Stomach (tissue), 9 donors: ENCODE data around the gene HAUS8. TPM values are rescaled to one million over a fixed set of nuclear protein-coding genes. Genes with fewer than 3 reads are reported as not detected.
A peak's percentile ranks its signal among the peaks of the same experiment; 100 is the strongest.
"Not testable (repeated sequence)": the region's sequence is repeated elsewhere in the genome, so short reads cannot be mapped to it uniquely, and the experiment has no call there.

Experiments
- DNase-seq, 2 donors: peaks; one replicate each; pipeline versions ENCODE4 v3.0.0 to v3.0.0-alpha.2; 2013 to 2019
- H3K27ac ChIP-seq, 5 donors: fragments of 200-600 bp in 4 of 5; sonication (generic) in 4 of 5; one replicate each; pipeline ENCODE4 v1.5.1; 2013 to 2019; ENCODE audit warnings: mild to moderate bottlenecking in 1 of 5, moderate library complexity in 1 of 5
- H3K27me3 ChIP-seq, 3 donors: fragments of 200-600 bp; sonication (generic); one replicate each; pipeline ENCODE4 v1.5.1; 2017 to 2019; ENCODE audit warnings: mixed run types in 1 of 3
- H3K36me3 ChIP-seq, 4 donors: fragments of 200-600 bp; sonication (generic); 1 replicate in 3 of 4; 2 replicates in 1 of 4; pipeline ENCODE4 v1.5.1; 2016 to 2019
- H3K4me1 ChIP-seq, 4 donors: fragments of 200-600 bp; sonication (generic); one replicate each; pipeline ENCODE4 v1.5.1; 2016 to 2019
- H3K4me3 ChIP-seq, 4 donors: fragments of 200-600 bp; sonication (generic) in 3 of 4; one replicate each; pipeline ENCODE4 v1.5.1; 2016 to 2019; ENCODE audit warnings: mild to moderate bottlenecking in 1 of 4
- H3K9me3 ChIP-seq, 4 donors: fragments of 200-600 bp; sonication (generic); one replicate each; pipeline ENCODE4 v1.5.1; 2016 to 2019
- EP300 ChIP-seq: sonication (generic); formaldehyde crosslinking; IDR thresholded peaks from one replicate; pipeline ENCODE4 v1.6.1; 2017; ENCODE audit warnings: antibody characterized with exemption
- POLR2A ChIP-seq, 4 donors: fragments of 450-650 bp; IDR thresholded peaks; one replicate each; pipeline ENCODE4 v1.6.1; 2016; ENCODE audit warnings: antibody characterized with exemption in 4 of 4, control low read depth in 2 of 4, mild to moderate bottlenecking in 1 of 4, moderate library complexity in 1 of 4
- POLR2AphosphoS5 ChIP-seq, 3 donors: sonication (generic); formaldehyde crosslinking; IDR thresholded peaks; one replicate each; pipeline ENCODE4 v1.6.1; 2016; ENCODE audit warnings: antibody characterized with exemption in 3 of 3
- WGBS, 5 donors: extraction: QIAGEN DNeasy Blood & Tissue Kit in 3 of 5; methylation state at CpG; one replicate each; pipeline versions ENCODE4 v1.1.5 to v1.1.7; 2013 to 2018; 5-methylcytosine and 5-hydroxymethylcytosine counted together
- intact Hi-C: fragments of 100-400 bp; cut with DNase I; formaldehyde crosslinking; loops from one replicate; pipeline ENCODE4 v1.15.1; 2023; ENCODE audit warnings: low total_unique reads
- polyA plus RNA-seq, 3 donors: library from polyadenylated mRNA; stranded (reverse); fragments of 200-250 nt; gene quantifications; one replicate each; pipeline ENCODE4 v1.2.3, GENCODE V29; 2013
- total RNA-seq, 5 donors: library from RNA; depleted of rRNA; stranded (reverse); fragments of >200 nt; gene quantifications; one replicate each; pipeline versions ENCODE4 v1.1.0 to v1.2.3, GENCODE V29; 2014 to 2016
- TF ChIP-seq, protein P1 (sequence below), 7 experiments: fragments of 450-650 bp in 4 of 7; fragments of 200-600 bp in 3 of 7; sonication (generic) in 3 of 7; IDR thresholded peaks; one replicate each; pipeline ENCODE4 v1.5.1; 2016 to 2019; ENCODE audit warnings: antibody characterized with exemption in 7 of 7, control low read depth in 2 of 7, mild to moderate bottlenecking in 1 of 7
- donor health status: healthy with polysubstance abuse.
- donor health status: Bipolar disorder and iron deficiency.
- donor health status: healthy.

HAUS8 gene
- total and polyA plus RNA-seq, 8 donors, result 0.45 to 27.2 (median 9.0) TPM

DNA sequence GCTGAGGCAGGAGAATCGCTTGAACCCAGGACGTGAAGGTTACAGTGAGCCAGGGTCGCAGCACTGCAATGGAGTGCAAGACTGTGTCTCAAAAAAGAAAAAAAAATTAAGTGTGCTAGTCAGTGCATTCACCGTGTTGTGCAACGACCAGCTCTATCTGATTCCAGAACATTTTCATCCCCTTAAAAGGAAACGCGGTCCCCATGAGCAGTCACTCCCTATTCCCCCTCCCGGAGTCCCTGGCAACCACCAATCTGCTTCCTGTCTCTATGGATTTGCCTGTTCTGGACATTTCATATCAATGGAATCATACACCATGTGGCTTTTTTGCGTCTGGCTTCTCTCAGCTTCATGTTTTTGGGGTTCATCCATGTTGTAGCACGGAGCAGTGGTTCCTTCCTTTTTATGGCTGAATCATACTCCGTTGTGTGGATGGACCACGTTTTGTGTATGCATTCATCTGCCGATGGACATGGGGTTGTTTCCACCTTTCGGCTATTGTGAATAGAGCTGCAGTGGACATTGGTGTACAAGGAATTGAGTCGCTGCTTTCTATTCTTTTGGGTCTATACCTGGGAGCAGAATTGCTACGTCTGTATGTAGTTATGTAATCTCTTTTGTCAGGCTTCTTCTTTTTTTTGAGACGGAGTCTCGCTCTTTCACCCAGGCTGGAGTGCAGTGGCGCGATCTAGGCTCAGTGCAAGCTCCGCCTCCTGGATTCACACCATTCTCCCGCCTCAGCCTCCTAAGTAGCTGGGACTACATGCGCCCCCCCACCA is 20.1 kb upstream of the HAUS8 start:
- no peak for TF ChIP-seq POLR2A (IDR thresholded peaks at IDR 0.05)
- TF ChIP-seq POLR2AphosphoS5 (IDR thresholded peaks at IDR 0.05), result peak in 1 of 3 donors; percentile 59
- 81 to 88% (median 87%) methylated on average over 23 of the region's 23 CpGs for WGBS, 5 donors

DNA sequence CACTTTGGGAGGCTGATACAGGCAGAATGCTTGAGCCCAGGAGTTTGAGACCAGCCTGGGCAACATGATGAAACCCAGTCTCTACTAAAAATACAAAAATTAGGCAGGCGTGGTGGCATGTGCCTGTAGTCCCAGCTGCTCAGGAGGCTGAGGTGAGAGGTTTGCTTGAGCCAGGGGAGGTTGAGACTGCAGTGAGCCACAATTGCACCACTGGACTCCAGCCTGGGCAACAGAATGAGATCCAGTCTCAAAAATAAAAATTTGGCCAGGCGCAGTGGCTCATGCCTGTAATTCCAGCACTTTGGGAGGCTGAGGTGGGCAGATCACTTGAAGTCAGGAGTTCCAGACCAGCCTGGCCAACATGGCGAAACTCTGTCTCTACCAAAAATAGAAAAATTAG is 19.4 kb upstream of the HAUS8 start:
- peak overlapping the region; percentile 15 to 85 (median 77) for H3K27ac ChIP-seq
- intact Hi-C loops, H3K4me3 ChIP-seq, H3K9me3 ChIP-seq, H3K27me3 ChIP-seq, H3K36me3 ChIP-seq, DNase-seq: not testable (repeated sequence)
- WGBS, 5 donors, result 87 to 97% (median 94%) methylated on average over 3 of the region's 3 CpGs
- H3K4me1 ChIP-seq, result peaks cover 18 to 79% (median 47%) of the 10 kb centered on the region in 4 donors

More for the DNA sequence above, 20.1 kb upstream of the HAUS8 start:
- H3K4me3 ChIP-seq, result no peak overlapping the region
- peaks cover 0 to 10% (median 0%) of the 10 kb centered on the region in 4 donors for H3K36me3 ChIP-seq
- DNase-seq, result no peak
- H3K27ac ChIP-seq, result peak overlapping the region; percentile 18 to 85 (median 77)
- no peaks in the 10 kb centered on the region for H3K9me3 ChIP-seq
- no peaks in the 10 kb centered on the region for H3K27me3 ChIP-seq
- intact Hi-C loops, result no loop called here
- peaks cover 18 to 73% (median 44%) of the 10 kb centered on the region in 4 donors for H3K4me1 ChIP-seq

DNA sequence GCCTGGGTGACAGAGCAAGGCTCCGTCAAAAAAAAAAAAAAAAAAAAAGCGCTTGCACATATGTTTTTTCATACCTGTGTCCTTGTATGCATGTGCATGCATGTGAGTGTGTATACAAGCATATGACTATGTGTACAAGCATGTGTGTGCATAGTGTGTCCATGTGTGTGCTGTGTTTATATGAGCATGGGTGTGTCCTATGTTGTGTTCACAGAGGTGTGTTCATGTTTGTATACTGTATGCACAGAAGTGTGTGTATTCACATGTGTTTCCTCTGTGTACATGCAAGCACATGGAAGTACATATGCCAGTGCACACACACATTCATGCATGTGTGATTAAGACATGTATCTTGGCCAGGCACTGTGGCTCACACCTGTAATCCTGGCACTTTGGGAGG is 17.4 kb upstream of the HAUS8 start:
- TF ChIP-seq EP300, result no peak
- no peak for TF ChIP-seq POLR2AphosphoS5 (IDR thresholded peaks at IDR 0.05)
- TF ChIP-seq POLR2A (IDR thresholded peaks at IDR 0.05), result no peak
- TF ChIP-seq, protein P1, sequence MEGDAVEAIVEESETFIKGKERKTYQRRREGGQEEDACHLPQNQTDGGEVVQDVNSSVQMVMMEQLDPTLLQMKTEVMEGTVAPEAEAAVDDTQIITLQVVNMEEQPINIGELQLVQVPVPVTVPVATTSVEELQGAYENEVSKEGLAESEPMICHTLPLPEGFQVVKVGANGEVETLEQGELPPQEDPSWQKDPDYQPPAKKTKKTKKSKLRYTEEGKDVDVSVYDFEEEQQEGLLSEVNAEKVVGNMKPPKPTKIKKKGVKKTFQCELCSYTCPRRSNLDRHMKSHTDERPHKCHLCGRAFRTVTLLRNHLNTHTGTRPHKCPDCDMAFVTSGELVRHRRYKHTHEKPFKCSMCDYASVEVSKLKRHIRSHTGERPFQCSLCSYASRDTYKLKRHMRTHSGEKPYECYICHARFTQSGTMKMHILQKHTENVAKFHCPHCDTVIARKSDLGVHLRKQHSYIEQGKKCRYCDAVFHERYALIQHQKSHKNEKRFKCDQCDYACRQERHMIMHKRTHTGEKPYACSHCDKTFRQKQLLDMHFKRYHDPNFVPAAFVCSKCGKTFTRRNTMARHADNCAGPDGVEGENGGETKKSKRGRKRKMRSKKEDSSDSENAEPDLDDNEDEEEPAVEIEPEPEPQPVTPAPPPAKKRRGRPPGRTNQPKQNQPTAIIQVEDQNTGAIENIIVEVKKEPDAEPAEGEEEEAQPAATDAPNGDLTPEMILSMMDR (IDR thresholded peaks at IDR 0.05), result no peak
- no peak for DNase-seq
- intact Hi-C loops, result no loop called here
- H3K9me3 ChIP-seq, result no peaks in the 10 kb centered on the region
- H3K4me1 ChIP-seq, result peaks cover 22 to 89% (median 50%) of the 10 kb centered on the region in 4 donors
- H3K27me3 ChIP-seq, result no peaks in the 10 kb centered on the region
- peaks cover 0 to 8% (median 0%) of the 10 kb centered on the region in 4 donors for H3K36me3 ChIP-seq
- H3K27ac ChIP-seq, result no peak overlapping the region
- 88 to 97% (median 90%) methylated on average over 2 of the region's 2 CpGs for WGBS, 5 donors
- H3K4me3 ChIP-seq, result no peak overlapping the region

DNA sequence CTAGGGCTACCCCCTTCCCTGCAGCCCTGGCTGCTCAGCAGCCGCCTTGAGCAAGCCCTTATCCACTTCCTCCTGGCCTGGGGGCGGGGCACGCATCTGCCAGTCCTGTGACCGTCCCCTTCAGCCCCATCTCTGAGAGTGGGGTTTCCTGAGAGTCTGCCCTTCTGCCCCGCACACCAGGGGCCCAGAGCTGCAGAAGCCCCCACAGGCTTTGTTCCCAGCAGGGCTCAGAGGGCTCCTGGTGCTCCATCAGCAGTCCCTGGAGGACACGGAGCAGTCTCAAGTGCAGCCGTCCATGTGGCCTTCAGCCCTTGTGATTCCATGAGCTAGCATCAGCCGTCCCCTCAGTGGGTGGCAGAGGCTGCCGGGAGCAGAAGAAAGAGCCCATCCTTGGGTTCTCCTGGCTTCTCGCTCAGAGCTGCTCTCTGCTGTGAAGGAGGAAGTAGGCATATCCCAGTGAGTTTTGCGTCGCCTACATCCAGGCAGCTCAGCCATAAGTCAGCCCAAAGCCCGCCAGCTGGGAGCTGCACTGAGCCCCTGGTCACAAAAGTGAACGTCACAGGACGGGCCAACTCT is 16.6 kb upstream of the HAUS8 start:
- intact Hi-C loops, result no loop called here
- Histone ChIP-seq H3K4me3 (no peak overlapping the region), H3K9me3 (no peaks in the 10 kb centered on the region), H3K36me3 (peaks cover 0 to 14% (median 2%) of the 10 kb centered on the region in 4 donors), H3K4me1 (peaks cover 14 to 88% (median 46%) of the 10 kb centered on the region in 4 donors), H3K27me3 (no peaks in the 10 kb centered on the region), H3K27ac (peak overlapping the region in 4 of 5 donors; percentile 72 to 84 (median 78))
- TF ChIP-seq POLR2A (IDR thresholded peaks at IDR 0.05) (no peak), EP300 (no peak), POLR2AphosphoS5 (IDR thresholded peaks at IDR 0.05) (no peak)
- TF ChIP-seq, protein P1 (IDR thresholded peaks at IDR 0.05), result no peak
- DNase-seq, result peak in 1 of 2 donors; percentile 43
- 75 to 91% (median 79%) methylated on average over 9 to 15 of the region's 15 CpGs for WGBS, 5 donors

DNA sequence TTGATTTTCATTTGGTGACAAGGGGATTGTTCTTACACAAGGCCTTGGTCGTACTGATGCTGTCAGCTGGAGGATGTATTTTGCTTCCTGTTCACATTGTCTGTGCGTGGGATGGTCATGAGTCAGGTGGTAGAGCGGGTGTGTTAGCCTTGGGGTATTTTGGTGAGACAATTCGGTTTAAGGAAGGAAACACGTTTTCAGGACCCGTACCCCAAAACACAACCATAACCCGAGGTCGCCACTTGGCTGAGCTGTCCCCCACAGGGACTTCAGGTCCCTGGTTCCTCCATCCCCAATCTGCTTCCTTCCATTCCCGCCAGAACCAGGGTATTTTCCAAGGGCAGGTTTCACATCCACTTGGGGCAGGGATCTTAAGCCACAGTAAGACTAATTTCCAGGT is 15.3 kb upstream of the HAUS8 start:
- Histone ChIP-seq H3K27me3 (no peaks in the 10 kb centered on the region), H3K4me1 (peaks cover 13 to 84% (median 49%) of the 10 kb centered on the region in 4 donors), H3K9me3 (no peaks in the 10 kb centered on the region), H3K4me3 (no peak overlapping the region), H3K36me3 (peaks cover 0 to 26% (median 14%) of the 10 kb centered on the region in 4 donors), H3K27ac (peak overlapping the region in 4 of 5 donors; percentile 72 to 84 (median 78))
- TF ChIP-seq POLR2A (IDR thresholded peaks at IDR 0.05) (no peak), EP300 (no peak), POLR2AphosphoS5 (IDR thresholded peaks at IDR 0.05) (no peak)
- TF ChIP-seq, protein P1 (IDR thresholded peaks at IDR 0.05), result no peak
- intact Hi-C loops, result no loop called here
- 72 to 93% (median 83%) methylated on average over 9 of the region's 9 CpGs for WGBS, 5 donors
- no peak for DNase-seq
